Measurements from ENCODE around the gene SPEF1.

Gene SPEF1

GRCh38 chr20:3771552-3772058, 9.6 kb downstream of the SPEF1 start:
- Histone ChIP-seq H3K36me3 (no peaks in the 10 kb centered on the region), H3K4me3 (no peak overlapping the region), H3K4me2 (no peak overlapping the region), H3K9ac (no peak overlapping the region), H3K4me1 (peaks cover 24 to 41% (median 33%) of the 10 kb centered on the region in 10 experiments), H3K9me3 (replicated peaks in 1 of 11) (peaks cover 0 to 17% (median 9%) of the 10 kb centered on the region in 11 experiments; a peak in 12 of 22 replicates), H3K27ac (no peak overlapping the region), H4K20me1 (peaks cover 0 to 9% (median 0%) of the 10 kb centered on the region in 11 experiments; a peak in 5 of 22 replicates), H3K27me3 (peaks cover 3 to 16% (median 14%) of the 10 kb centered on the region in 11 experiments)
- no peak for TF ChIP-seq Cebpa-rat (IDR thresholded peaks at IDR 0.05)

DNA sequence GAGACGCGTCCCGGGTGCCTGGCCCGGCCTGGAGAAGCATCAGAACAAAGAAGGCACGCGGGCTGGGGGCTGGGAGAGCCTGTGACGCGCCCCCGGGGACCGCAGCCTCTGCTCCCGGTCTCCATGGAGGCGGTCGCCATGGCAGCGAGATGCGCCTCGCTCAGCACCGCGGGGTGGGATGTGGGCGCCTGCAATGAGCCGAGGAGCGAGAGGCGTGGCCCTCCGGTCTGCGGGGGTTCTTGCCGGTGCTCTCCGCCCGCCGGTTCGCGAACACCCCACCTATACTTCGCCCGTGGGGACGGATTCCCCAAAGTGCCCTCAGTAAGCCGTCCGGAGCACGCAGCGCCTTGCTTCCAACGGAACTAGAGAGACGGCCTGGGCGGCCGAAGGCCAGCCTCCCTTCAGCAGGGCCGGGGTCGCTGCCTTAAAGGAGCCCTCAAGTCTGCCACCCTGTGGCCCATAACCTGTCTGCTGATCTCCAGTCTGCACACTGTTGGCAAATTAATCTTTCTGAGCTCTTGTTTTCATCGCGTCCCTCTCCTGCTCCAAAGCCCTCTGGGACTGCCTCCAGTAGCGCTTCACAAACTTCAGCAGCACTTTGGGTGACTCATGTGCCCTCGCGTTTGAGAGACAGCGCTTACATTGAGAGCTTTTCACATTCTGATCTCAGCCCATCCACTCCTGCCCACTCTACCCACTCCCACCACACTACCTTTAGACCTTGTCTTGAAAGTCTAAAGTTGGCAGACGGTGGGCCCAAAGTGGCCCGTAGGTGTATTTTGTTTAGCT, 12.7 kb downstream of the SPEF1 start:
- Histone ChIP-seq H3K4me3 (peak overlapping the region; percentile 77 to 97 (median 86)), H3K27me3 (no peaks in the 10 kb centered on the region), H3K4me1 (peaks cover 55 to 72% (median 64%) of the 10 kb centered on the region in 10 experiments), H3K27ac (peak overlapping the region; percentile 76 to 98 (median 96)), H3K9me3 (replicated peaks in 1 of 11) (peaks cover 0 to 6% (median 0%) of the 10 kb centered on the region in 11 experiments; a peak in 4 of 22 replicates), H3K4me2 (peak overlapping the region; percentile 77 to 100 (median 96)), H3K36me3 (peaks cover 0 to 17% (median 0%) of the 10 kb centered on the region in 11 experiments; a peak in 3 of 22 replicates), H4K20me1 (peaks cover 0 to 39% (median 22%) of the 10 kb centered on the region in 11 experiments; a peak in 12 of 22 replicates), H3K9ac (peak overlapping the region; percentile 84 to 95 (median 91))
- no peak for TF ChIP-seq Cebpa-rat (IDR thresholded peaks at IDR 0.05)

DNA sequence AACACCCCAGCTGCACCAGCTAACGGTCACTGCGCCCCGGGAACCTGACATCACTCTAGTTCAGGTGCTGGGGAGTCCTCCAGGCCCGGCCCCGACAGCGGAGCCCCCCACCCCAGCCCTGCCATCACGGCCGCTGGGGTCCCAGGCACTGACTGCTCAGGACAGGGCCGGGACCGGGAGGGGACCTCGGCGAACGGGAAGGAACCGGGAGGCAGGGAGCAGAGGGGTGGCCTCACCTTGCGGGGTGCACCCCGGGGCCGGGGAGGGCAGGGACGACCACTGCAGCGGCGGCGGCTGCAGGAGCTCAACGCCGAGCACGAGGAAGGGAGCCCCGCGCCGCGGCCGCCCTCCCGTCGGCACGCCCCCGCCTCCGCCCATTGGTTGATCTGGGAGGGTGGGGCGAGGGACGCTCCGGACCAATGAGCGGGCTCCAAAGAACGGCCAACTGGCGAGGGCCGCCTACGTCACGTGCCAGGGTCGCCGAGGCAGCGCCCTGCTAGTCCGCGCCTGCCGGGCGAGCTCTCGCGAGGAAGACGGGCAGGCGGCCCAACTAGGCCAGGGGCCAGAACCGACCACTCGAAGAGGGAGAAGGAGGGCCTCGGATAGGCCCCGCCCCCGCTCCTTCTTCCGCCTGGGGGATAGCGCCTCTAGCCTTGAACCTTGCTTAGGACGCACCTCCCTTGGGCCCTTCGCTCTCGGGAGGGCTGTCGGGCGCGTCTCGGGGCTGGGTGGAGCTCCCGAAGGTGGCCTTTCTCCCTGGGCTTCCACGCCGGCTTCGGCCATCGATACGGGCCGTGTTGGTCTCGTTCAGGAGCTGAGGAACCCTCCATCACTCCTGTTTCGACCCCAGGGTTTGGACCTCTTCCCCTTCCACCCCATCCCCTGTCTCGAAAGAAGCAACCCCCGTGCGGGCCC, 13.6 kb downstream of the SPEF1 start, which contains the start of gene ADISSP:
Gene ADISSP (minus strand): TSS at position 327 of the 915 bp plus-strand sequence. CDS start 7,653 bp downstream, outside the sequence.
- Histone ChIP-seq H3K4me3 (peak within 1 kb of the TSS; percentile 77 to 97 (median 86)), H3K4me2 (peak within 1 kb of the TSS; percentile 92 to 100 (median 99)), H3K36me3 (peaks cover 0 to 17% (median 0%) of the 10 kb centered on the region in 11 experiments; a peak in 6 of 22 replicates), H3K4me1 (peaks cover 61 to 78% (median 70%) of the 10 kb centered on the region in 10 experiments), H3K9me3 (replicated peaks in 1 of 11) (peaks cover 0 to 6% (median 0%) of the 10 kb centered on the region in 11 experiments; a peak in 4 of 22 replicates), H3K27me3 (no peaks in the 10 kb centered on the region), H3K27ac (peak within 1 kb of the TSS; percentile 76 to 98 (median 96)), H4K20me1 (peaks cover 0 to 45% (median 24%) of the 10 kb centered on the region in 11 experiments; a peak in 13 of 22 replicates), H3K9ac (peak within 1 kb of the TSS; percentile 84 to 95 (median 91))
- TF ChIP-seq Cebpa-rat (IDR thresholded peaks at IDR 0.05): no peak

- Histone ChIP-seq H3K4me1 (peaks cover 64 to 84% (median 76%) of the 10 kb centered on the region in 10 experiments), H3K4me3 (peak overlapping the region; percentile 77 to 97 (median 86)), H4K20me1 (peaks cover 0 to 51% (median 30%) of the 10 kb centered on the region in 11 experiments; a peak in 14 of 22 replicates), H3K36me3 (peaks cover 0 to 23% (median 4%) of the 10 kb centered on the region in 11 experiments; a peak in 16 of 22 replicates), H3K27ac (peak overlapping the region; percentile 37 to 98 (median 96); a peak in 21 of 22 replicates), H3K9me3 (replicated peaks in 1 of 11) (peaks cover 0 to 2% (median 0%) of the 10 kb centered on the region in 11 experiments; a peak in 2 of 22 replicates), H3K27me3 (no peaks in the 10 kb centered on the region), H3K9ac (peak overlapping the region; percentile 81 to 95 (median 91)), H3K4me2 (peak overlapping the region; percentile 92 to 100 (median 99))
- TF ChIP-seq Cebpa-rat (IDR thresholded peaks at IDR 0.05): no peak
Measured at GRCh38 chr20:3767110-3767426, 14.2 kb downstream of the SPEF1 start.

GRCh38 chr20:3766422-3767109, 14.7 kb downstream of the SPEF1 start:
- peaks cover 0 to 56% (median 35%) of the 10 kb centered on the region in 11 experiments; a peak in 16 of 22 replicates for H4K20me1 ChIP-seq
- peak overlapping the region; percentile 37 to 98 (median 96); a peak in 21 of 22 replicates for H3K27ac ChIP-seq
- peak overlapping the region; percentile 81 to 95 (median 91) for H3K9ac ChIP-seq
- H3K36me3 ChIP-seq: peaks cover 4 to 28% (median 9%) of the 10 kb centered on the region in 11 experiments; a peak in 19 of 22 replicates
- H3K4me3 ChIP-seq: peak overlapping the region; percentile 77 to 97 (median 86)
- H3K9me3 ChIP-seq (replicated peaks in 1 of 11): no peaks in the 10 kb centered on the region
- peaks cover 69 to 89% (median 81%) of the 10 kb centered on the region in 10 experiments for H3K4me1 ChIP-seq
- TF ChIP-seq Cebpa-rat (IDR thresholded peaks at IDR 0.05): no peak
- H3K4me2 ChIP-seq: peak overlapping the region; percentile 92 to 100 (median 99)
- H3K27me3 ChIP-seq: no peaks in the 10 kb centered on the region

- Histone ChIP-seq H3K4me3 (peak overlapping the region; percentile 17 to 97 (median 86); a peak in 19 of 20 replicates), H3K27ac (peak overlapping the region; percentile 37 to 98 (median 96); a peak in 21 of 22 replicates), H3K4me2 (peak overlapping the region; percentile 92 to 100 (median 99)), H3K27me3 (no peaks in the 10 kb centered on the region), H3K36me3 (peaks cover 6 to 37% (median 15%) of the 10 kb centered on the region in 11 experiments; a peak in 20 of 22 replicates), H3K9me3 (replicated peaks in 1 of 11) (no peaks in the 10 kb centered on the region), H3K9ac (peak overlapping the region; percentile 81 to 95 (median 91)), H3K4me1 (peaks cover 79 to 92% (median 86%) of the 10 kb centered on the region in 10 experiments), H4K20me1 (peaks cover 0 to 68% (median 40%) of the 10 kb centered on the region in 11 experiments; a peak in 17 of 22 replicates)
- TF ChIP-seq Cebpa-rat (IDR thresholded peaks at IDR 0.05): peak in 2 of 11 experiments; percentile 64 to 67; a peak in 4 of 22 replicates
Measured at GRCh38 chr20:3765171-3765882, 15.9 kb downstream of the SPEF1 start.

DNA sequence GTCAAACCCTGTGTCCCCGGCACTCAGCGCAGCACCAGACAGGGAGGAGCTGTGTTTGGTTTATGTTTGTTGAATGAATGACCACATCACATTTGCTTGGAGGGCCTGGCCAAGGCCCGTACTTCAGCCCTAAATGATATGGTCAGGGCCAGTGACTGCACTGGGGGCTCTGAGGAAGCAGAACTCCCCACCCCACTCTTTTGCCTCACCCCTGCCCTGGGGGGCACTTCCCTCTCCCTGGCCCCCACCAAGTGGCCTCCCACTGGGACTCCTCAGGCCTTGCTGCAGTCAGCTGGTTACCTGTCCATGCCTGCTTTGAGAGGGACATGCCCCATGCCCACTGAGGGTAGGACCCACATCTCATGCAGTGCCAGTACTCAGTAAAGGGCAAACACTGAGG, 16.6 kb downstream of the SPEF1 start:
- no peaks in the 10 kb centered on the region for H3K27me3 ChIP-seq
- no peak for TF ChIP-seq Cebpa-rat (IDR thresholded peaks at IDR 0.05)
- H3K9me3 ChIP-seq (replicated peaks in 1 of 11): no peaks in the 10 kb centered on the region
- peaks cover 6 to 75% (median 47%) of the 10 kb centered on the region in 11 experiments; a peak in 19 of 22 replicates for H4K20me1 ChIP-seq
- H3K36me3 ChIP-seq: peaks cover 9 to 43% (median 21%) of the 10 kb centered on the region in 11 experiments; a peak in 21 of 22 replicates
- peaks cover 79 to 92% (median 86%) of the 10 kb centered on the region in 10 experiments for H3K4me1 ChIP-seq
- peak overlapping the region; percentile 24 to 98 (median 96); a peak in 21 of 22 replicates for H3K27ac ChIP-seq
- peak overlapping the region; percentile 92 to 100 (median 99) for H3K4me2 ChIP-seq
- peak overlapping the region; percentile 17 to 97 (median 86); a peak in 16 of 20 replicates for H3K4me3 ChIP-seq
- peak overlapping the region; percentile 81 to 95 (median 91); a peak in 20 of 22 replicates for H3K9ac ChIP-seq

Measured in BLaER1 treated with 17β-estradiol and CSF1 and Interleukin-3, amounts not matched to agents 10 nM and 100 nM (cell line).